Panc1 (cell line): ENCODE results near the gene LRFN2. TPM values are rescaled to one million over a fixed set of nuclear protein-coding genes. Genes with fewer than 3 reads are reported as not detected.

Experiments used
- ATAC-seq: fragments of 200-7000 bp; cut with Tn5 transposase; 2 replicates; pipeline ENCODE4 v1.9.1; 2020; ENCODE audit warnings: mild to moderate bottlenecking, moderate library complexity
- BruUV-seq: library from RNA; stranded (reverse); fragments of 400-500 nt; replicated peaks from 2 replicates; lab custom pipeline; 2021; lab: Mats Ljungman, UMichigan
- CTCF ChIA-PET: fragments of 300-600 bp; sonication (Branson Sonifier 250); formaldehyde crosslinking; loops from one replicate; lab custom pipeline; 2022; ENCODE audit warnings: antibody characterized with exemption; lab: Charles Lee
- POLR2A ChIA-PET: fragments of 300-600 bp; sonication (Branson Sonifier 250); formaldehyde crosslinking; loops from one replicate; lab custom pipeline; 2022; ENCODE audit warnings: antibody characterized with exemption; lab: Charles Lee
- DNase-seq: peaks from one replicate; pipeline ENCODE4 v3.0.0-alpha.2; 2010; ENCODE audit warnings: low read depth, low spot score
- H3K27ac ChIP-seq: 2 replicates; pipeline ENCODE4 v1.5.1; 2011; ENCODE audit warnings: mild to moderate bottlenecking, low read length, inconsistent platforms
- H3K27me3 ChIP-seq: fragments of 200-500 bp; sonication (Bioruptor generic); 2 replicates; pipeline ENCODE4 v1.6.0; 2014; ENCODE audit warnings: low read length, inconsistent platforms; ENCODE audit not compliant: control insufficient read depth, insufficient read depth
- H3K36me3 ChIP-seq: fragments of 200-500 bp; sonication (Bioruptor generic); 2 replicates; pipeline ENCODE4 v1.5.1; 2014; ENCODE audit warnings: inconsistent platforms, mild to moderate bottlenecking, low read length, moderate library complexity; ENCODE audit not compliant: control insufficient read depth, insufficient read depth
- H3K4me1 ChIP-seq: 2 replicates; pipeline ENCODE4 v1.5.1; 2011; ENCODE audit warnings: inconsistent platforms, mild to moderate bottlenecking, low read length, moderate library complexity; ENCODE audit not compliant: control insufficient read depth, insufficient read depth
- H3K4me3 ChIP-seq, 2 experiments: 2 replicates each; pipeline ENCODE4 v1.5.1; 2011 to 2012; ENCODE audit warnings: low read depth in 2 of 2, low read length in 2 of 2, mild to moderate bottlenecking in 2 of 2, inconsistent platforms in 1 of 2, moderate library complexity in 1 of 2
- H3K9me3 ChIP-seq: fragments of 200-500 bp; sonication (Bioruptor generic); 2 replicates; pipeline ENCODE4 v1.5.1; 2014; ENCODE audit warnings: low read depth, mild to moderate bottlenecking, inconsistent platforms, low read length, moderate library complexity; ENCODE audit not compliant: control insufficient read depth, insufficient read depth
- CTCF ChIP-seq: fragments of 450-650 bp; IDR thresholded peaks from 2 replicates; pipeline ENCODE4 v1.5.1; 2017; ENCODE audit warnings: mild to moderate bottlenecking
- POLR2AphosphoS5 ChIP-seq: IDR thresholded peaks from 2 replicates; pipeline ENCODE4 v1.6.1; 2012; ENCODE audit warnings: mild to moderate bottlenecking, low read depth, low read length, moderate library complexity
- REST ChIP-seq, 2 experiments: IDR thresholded peaks; 2 replicates each; pipeline ENCODE4 v1.6.1; 2011 to 2012; ENCODE audit warnings: low read depth in 2 of 2, control low read depth in 1 of 2, low read length in 1 of 2, mild to moderate bottlenecking in 1 of 2, moderate library complexity in 1 of 2; ENCODE audit not compliant: insufficient read depth in 1 of 2
- SIN3A ChIP-seq: IDR thresholded peaks from 2 replicates; pipeline ENCODE4 v1.6.1; 2012; ENCODE audit warnings: low read depth, mild to moderate bottlenecking, low read length, moderate library complexity, borderline replicate concordance; ENCODE audit not compliant: insufficient read depth
- TCF7L2 ChIP-seq: IDR thresholded peaks from 2 replicates; pipeline ENCODE4 v1.6.1; 2011; ENCODE audit warnings: mild to moderate bottlenecking, low read depth, low read length, inconsistent platforms
- in situ Hi-C: cut with HindIII; loops from 2 replicates; pipeline ENCODE4 v1.10.0; 2016; ENCODE audit warnings: low sequenced_read_pairs, low pct_unique_long_range_greater_than_20kb
- intact Hi-C: fragments of 100-400 bp; cut with micrococcal nuclease; formaldehyde crosslinking; loops from one replicate; pipeline ENCODE4 v1.10.0; 2022; ENCODE audit not compliant: unreplicated experiment
- total RNA-seq: library from RNA; stranded (reverse); gene quantifications from one replicate; pipeline ENCODE4 v1.2.1, GENCODE V29; 2021; ENCODE audit not compliant: unreplicated experiment

Gene LRFN2
- total RNA-seq, 1 experiment from 2014 or later: 0.05 TPM

DNA sequence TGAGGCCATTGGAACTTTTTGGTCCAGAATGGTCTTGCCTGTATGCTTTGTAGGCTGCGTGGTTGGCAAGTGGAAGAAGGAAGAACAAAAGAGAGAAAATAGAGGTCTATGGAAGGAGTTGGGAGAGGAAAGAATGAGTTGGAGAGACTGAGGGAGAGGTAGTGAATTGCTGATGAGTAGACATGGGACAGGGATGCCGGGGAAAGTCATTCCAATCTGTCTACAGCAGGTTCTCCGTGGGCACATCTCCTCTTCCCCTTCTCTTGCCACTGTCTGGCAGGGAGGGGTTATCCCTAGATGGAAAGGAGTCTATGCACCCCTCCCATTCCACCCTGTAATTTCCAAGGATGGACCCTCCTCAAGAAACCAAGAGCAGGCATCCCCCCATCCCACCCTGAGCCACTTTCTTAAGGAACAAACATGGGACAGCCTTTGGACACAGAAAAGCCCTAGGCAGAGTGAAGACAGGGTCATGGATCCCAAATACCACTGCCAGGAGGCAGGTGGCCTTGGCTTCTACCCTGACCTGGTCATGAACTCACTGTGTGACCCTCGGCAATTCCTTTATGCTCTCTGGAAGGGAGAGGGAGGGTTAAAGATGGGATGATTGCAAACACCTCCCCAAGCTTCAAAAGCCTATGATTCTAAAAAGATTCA is 196.9 kb downstream of the LRFN2 start:
- intact Hi-C loops: no loop called here
- no peaks in the 10 kb centered on the region for H3K36me3 ChIP-seq
- no peak for DNase-seq
- ChIA-PET POLR2A (no interaction called here), CTCF (no interaction called here)
- BruUV-seq: no TSS peak
- in situ Hi-C loops: no loop called here
- no peak for ATAC-seq
- TF ChIP-seq SIN3A: no peak
- H3K4me1 ChIP-seq: no peaks in the 10 kb centered on the region
- H3K4me3 ChIP-seq: no peak overlapping the region
- no peaks in the 10 kb centered on the region for H3K9me3 ChIP-seq
- H3K27ac ChIP-seq: no peak overlapping the region
- peaks cover 12% of the 10 kb centered on the region for H3K27me3 ChIP-seq

DNA sequence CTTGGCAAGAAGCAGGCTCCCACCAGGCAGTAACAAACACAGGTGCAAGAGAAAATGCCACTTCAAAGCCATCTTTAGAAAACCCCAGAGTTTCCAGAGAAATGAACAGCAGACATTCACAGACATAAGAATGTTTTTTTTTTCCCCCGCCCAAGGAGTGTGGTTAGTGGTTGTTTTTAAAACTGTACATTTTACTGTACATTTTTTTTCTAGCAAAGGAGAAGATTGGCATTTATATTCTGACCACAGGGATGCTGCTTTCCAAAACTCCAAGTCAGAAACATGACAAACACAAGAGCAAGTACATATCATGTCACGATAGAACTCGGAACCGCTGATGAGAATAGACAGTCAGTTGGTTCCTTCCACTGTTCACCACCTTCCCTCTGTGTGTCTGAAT is 197.9 kb downstream of the LRFN2 start:
- DNase-seq (no peak), ATAC-seq (no peak)
- intact Hi-C loops: no loop called here
- POLR2A ChIA-PET: no interaction called here
- Histone ChIP-seq H3K27ac (no peak overlapping the region), H3K27me3 (peaks cover 12% of the 10 kb centered on the region), H3K4me3 (no peak overlapping the region), H3K9me3 (no peaks in the 10 kb centered on the region), H3K4me1 (no peaks in the 10 kb centered on the region), H3K36me3 (no peaks in the 10 kb centered on the region)
- TF ChIP-seq POLR2AphosphoS5 (no peak), CTCF (no peak), TCF7L2 (no peak), SIN3A (no peak), REST (IDR thresholded peaks at IDR 0.05; ENCODE audit: insufficient read depth in 1 of 2, low read depth in 2 of 2, low read length in 1 of 2) (no peak)
- CTCF ChIA-PET: no interaction called here
- in situ Hi-C loops: no loop called here
- no TSS peak for BruUV-seq

DNA sequence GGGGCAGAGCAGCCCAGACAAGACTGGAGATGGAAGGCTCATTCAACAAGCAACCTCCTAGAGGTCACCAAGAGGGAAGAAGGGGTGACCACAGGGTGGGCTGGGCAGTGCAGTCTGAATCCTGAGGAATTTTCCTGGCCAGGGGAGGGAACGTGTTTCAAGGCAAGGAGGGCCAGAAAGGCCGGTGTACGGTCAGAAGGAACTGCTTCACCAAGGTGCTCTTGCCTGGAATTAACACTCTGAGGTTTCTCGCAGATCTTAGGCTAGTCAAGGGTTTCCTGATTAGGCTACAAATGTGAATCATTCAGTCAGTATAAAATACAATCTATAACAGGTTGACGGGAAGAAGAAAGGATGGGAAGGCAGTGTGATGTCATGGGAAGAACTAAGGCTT is 199.3 kb downstream of the LRFN2 start:
- CTCF ChIA-PET: no interaction called here
- in situ Hi-C loops: no loop called here
- no peak for ATAC-seq
- Histone ChIP-seq H3K9me3 (no peaks in the 10 kb centered on the region), H3K27me3 (peaks cover 12% of the 10 kb centered on the region), H3K4me1 (no peaks in the 10 kb centered on the region), H3K4me3 (no peak overlapping the region), H3K27ac (no peak overlapping the region), H3K36me3 (no peaks in the 10 kb centered on the region)
- no peak for DNase-seq
- TF ChIP-seq CTCF (no peak), TCF7L2 (no peak), SIN3A (no peak), REST (IDR thresholded peaks at IDR 0.05; ENCODE audit: insufficient read depth in 1 of 2, low read depth in 2 of 2, low read length in 1 of 2) (no peak), POLR2AphosphoS5 (no peak)
- BruUV-seq: no TSS peak
- intact Hi-C loops: no loop called here
- POLR2A ChIA-PET: no interaction called here
